Measurements from ENCODE around the gene PAQR7.

Gene PAQR7

DNA sequence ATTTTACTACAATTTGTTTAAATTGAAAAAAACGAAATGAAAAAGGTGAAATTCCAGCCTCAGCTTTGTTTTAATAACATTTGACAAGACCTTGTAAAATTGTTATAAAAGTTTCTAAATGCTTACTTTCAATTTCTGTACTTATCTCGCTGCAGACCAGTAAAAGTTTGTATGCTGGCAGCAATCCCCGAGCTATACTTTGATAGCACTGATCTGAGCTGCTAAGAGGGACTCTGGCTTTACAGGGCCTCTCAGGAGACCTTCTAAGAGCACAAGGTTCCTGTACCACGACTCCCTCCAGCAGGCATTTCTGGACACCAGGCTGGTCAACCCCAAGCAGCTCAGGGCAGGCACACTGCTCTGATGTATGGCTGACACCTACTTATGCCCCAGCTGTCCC, 17.6 kb upstream of the PAQR7 start:
- Histone ChIP-seq H2AK5ac (ENCODE audit: low read length) (no peak overlapping the region), H3K9ac (ENCODE audit: low read length) (no peak overlapping the region), H3K18ac (ENCODE audit: low read length) (peak overlapping the region; percentile 29), H3K4ac (ENCODE audit: low read depth, low read length) (peak overlapping the region; percentile 89), H3K56ac (ENCODE audit: low read length) (peak overlapping the region; percentile 30), H4K5ac (ENCODE audit: low read length) (no peak overlapping the region), H3K4me2 (ENCODE audit: low read length) (no peak overlapping the region), H3K36me3 (ENCODE audit: control insufficient read depth, insufficient read depth, low read length) (no peaks in the 10 kb centered on the region), H4K8ac (ENCODE audit: low read depth, low read length) (no peak overlapping the region), H3K79me1 (ENCODE audit: low read length) (no peaks in the 10 kb centered on the region), H3K4me3 (ENCODE audit: low read length) (no peak overlapping the region), H2BK120ac (ENCODE audit: low read depth, low read length) (no peak overlapping the region), H3K27ac (ENCODE audit: low read depth, low read length) (no peak overlapping the region), H3K4me1 (ENCODE audit: control insufficient read depth, low read depth, low read length) (peaks cover 13% of the 10 kb centered on the region), H2BK5ac (ENCODE audit: low read length) (no peak overlapping the region), H3K79me2 (ENCODE audit: control insufficient read depth, insufficient read depth, low read length) (no peaks in the 10 kb centered on the region), H2BK15ac (replicated peaks; ENCODE audit: low read depth) (no peak overlapping the region), H3K23ac (ENCODE audit: low read length) (no peak overlapping the region), H3K27me3 (ENCODE audit: insufficient read depth, low read length, poor library complexity) (no peaks in the 10 kb centered on the region)
- no CpG with 5 or more reads among the region's 4 CpGs for whole genome bisulfite sequencing (ENCODE audit: extremely low coverage, insufficient coverage, low lambda C conversion rate)
- no peak for DNase-seq

DNA sequence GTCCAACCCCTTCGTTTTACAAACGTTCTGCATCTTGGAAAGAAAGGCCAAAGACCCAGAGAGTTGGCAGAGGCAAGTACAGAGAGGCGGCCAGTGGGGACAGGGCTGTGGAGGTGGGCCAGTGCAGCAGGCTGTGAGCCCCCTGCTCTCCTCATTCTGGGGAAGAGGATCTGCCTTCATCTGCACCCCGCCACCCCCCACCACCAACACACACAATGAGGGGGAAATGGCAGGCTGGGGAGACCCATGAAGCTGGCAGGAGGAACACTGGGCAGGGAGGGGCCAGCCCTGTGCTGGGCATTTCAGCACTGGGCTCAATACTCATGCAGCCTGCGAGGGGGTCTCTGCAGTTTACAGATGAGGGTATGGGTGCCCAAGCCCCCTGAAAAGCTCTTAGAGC, 16.1 kb upstream of the PAQR7 start:
- peak overlapping the region; percentile 79 for H3K56ac ChIP-seq (ENCODE audit: low read length)
- peak overlapping the region; percentile 75 for H3K27ac ChIP-seq (ENCODE audit: low read depth, low read length)
- H3K18ac ChIP-seq (ENCODE audit: low read length), result peak overlapping the region; percentile 42
- DNase-seq, result no peak
- H3K27me3 ChIP-seq (ENCODE audit: insufficient read depth, low read length, poor library complexity), result no peaks in the 10 kb centered on the region
- H3K4me2 ChIP-seq (ENCODE audit: low read length), result no peak overlapping the region
- no peak overlapping the region for H4K5ac ChIP-seq (ENCODE audit: low read length)
- no peak overlapping the region for H2AK5ac ChIP-seq (ENCODE audit: low read length)
- H2BK15ac ChIP-seq (replicated peaks; ENCODE audit: low read depth), result peak overlapping the region; percentile 14
- no peak overlapping the region for H2BK5ac ChIP-seq (ENCODE audit: low read length)
- H3K79me1 ChIP-seq (ENCODE audit: low read length), result no peaks in the 10 kb centered on the region
- H3K79me2 ChIP-seq (ENCODE audit: control insufficient read depth, insufficient read depth, low read length), result no peaks in the 10 kb centered on the region
- H3K36me3 ChIP-seq (ENCODE audit: control insufficient read depth, insufficient read depth, low read length), result no peaks in the 10 kb centered on the region
- H3K23ac ChIP-seq (ENCODE audit: low read length), result no peak overlapping the region
- H4K8ac ChIP-seq (ENCODE audit: low read depth, low read length), result no peak overlapping the region
- H3K4me3 ChIP-seq (ENCODE audit: low read length), result no peak overlapping the region
- no peak overlapping the region for H3K9ac ChIP-seq (ENCODE audit: low read length)
- H3K4ac ChIP-seq (ENCODE audit: low read depth, low read length), result peak overlapping the region; percentile 22
- H3K4me1 ChIP-seq (ENCODE audit: control insufficient read depth, low read depth, low read length), result peaks cover 13% of the 10 kb centered on the region
- peak overlapping the region; percentile 75 for H2BK120ac ChIP-seq (ENCODE audit: low read depth, low read length)
- WGBS (ENCODE audit: extremely low coverage, insufficient coverage, low lambda C conversion rate), result no CpG with 5 or more reads among the region's 5 CpGs

DNA sequence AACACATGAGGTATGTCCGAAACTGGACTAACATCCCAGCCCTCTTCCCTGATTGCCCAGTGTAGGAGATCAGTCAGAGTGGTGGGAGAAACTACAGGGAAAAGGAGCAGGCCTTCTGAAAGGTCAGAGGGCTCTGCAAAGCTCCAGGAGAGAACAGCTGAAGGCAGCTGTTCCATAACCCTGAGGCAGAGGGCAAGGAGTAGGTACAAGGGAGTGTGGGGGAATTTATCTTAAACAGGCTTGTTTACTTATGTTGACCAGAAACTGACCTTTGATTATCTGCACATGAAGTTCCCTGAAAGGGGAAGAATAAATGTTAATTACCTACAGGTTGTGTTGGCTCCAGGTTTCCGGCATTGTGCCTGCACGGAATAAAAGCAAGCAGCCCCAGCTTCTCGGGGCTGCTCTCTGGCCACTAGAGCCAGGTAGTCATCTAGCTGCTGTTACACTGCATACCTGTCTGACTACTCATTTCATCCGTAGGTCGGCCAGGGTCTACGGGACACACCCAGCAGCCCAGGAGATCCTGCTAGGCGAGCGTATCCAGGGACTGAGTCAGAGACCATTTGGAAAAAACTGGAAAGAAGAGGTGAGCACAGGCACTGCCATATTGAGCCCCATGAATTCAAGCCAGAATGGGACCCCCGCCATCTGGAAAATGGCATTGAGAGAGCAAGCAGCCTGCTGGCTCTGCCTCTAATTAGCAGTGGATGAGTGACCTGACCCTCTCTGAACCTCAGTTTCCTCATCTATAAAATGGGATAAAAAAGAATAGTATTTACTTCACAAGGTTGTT, 14.9 kb upstream of the PAQR7 start:
- Histone ChIP-seq H3K18ac (ENCODE audit: low read length) (no peak overlapping the region), H3K56ac (ENCODE audit: low read length) (no peak overlapping the region), H2AK5ac (ENCODE audit: low read length) (no peak overlapping the region), H4K8ac (ENCODE audit: low read depth, low read length) (no peak overlapping the region), H4K5ac (ENCODE audit: low read length) (no peak overlapping the region), H3K27ac (ENCODE audit: low read depth, low read length) (no peak overlapping the region), H3K4me3 (ENCODE audit: low read length) (no peak overlapping the region), H3K9ac (ENCODE audit: low read length) (no peak overlapping the region), H3K79me1 (ENCODE audit: low read length) (no peaks in the 10 kb centered on the region), H2BK120ac (ENCODE audit: low read depth, low read length) (no peak overlapping the region), H3K4ac (ENCODE audit: low read depth, low read length) (no peak overlapping the region), H2BK5ac (ENCODE audit: low read length) (no peak overlapping the region), H3K27me3 (ENCODE audit: insufficient read depth, low read length, poor library complexity) (no peaks in the 10 kb centered on the region), H3K4me2 (ENCODE audit: low read length) (no peak overlapping the region), H2BK15ac (replicated peaks; ENCODE audit: low read depth) (no peak overlapping the region), H3K79me2 (ENCODE audit: control insufficient read depth, insufficient read depth, low read length) (no peaks in the 10 kb centered on the region), H3K23ac (ENCODE audit: low read length) (no peak overlapping the region), H3K36me3 (ENCODE audit: control insufficient read depth, insufficient read depth, low read length) (no peaks in the 10 kb centered on the region), H3K4me1 (ENCODE audit: control insufficient read depth, low read depth, low read length) (peaks cover 5% of the 10 kb centered on the region)
- peak; percentile 74 for DNase-seq
- WGBS (ENCODE audit: extremely low coverage, insufficient coverage, low lambda C conversion rate), result no CpG with 5 or more reads among the region's 10 CpGs

DNA sequence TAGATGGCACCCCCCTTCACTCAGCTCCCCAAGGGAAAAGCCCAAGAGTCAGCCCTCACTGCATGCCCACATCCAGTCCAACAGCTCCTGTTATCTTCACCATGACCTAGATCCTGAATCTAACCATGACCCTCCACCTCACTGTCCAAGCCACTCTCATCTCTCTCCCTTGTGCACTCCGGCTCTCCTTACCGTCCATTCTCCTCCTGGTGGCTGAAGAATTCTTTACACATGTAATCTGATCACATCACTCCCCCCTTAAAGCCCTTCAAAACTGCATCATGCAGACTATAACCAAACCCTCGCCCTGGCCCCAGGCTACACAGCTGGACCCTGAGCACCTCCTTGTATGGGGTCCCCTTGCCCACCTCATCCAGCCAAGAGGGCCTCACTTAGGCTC, 14.0 kb upstream of the PAQR7 start:
- no peak overlapping the region for H3K23ac ChIP-seq (ENCODE audit: low read length)
- H3K4ac ChIP-seq (ENCODE audit: low read depth, low read length), result no peak overlapping the region
- no peak overlapping the region for H4K8ac ChIP-seq (ENCODE audit: low read depth, low read length)
- no peak overlapping the region for H3K27ac ChIP-seq (ENCODE audit: low read depth, low read length)
- no peaks in the 10 kb centered on the region for H3K79me2 ChIP-seq (ENCODE audit: control insufficient read depth, insufficient read depth, low read length)
- no peaks in the 10 kb centered on the region for H3K36me3 ChIP-seq (ENCODE audit: control insufficient read depth, insufficient read depth, low read length)
- no peak overlapping the region for H3K18ac ChIP-seq (ENCODE audit: low read length)
- no peak overlapping the region for H3K9ac ChIP-seq (ENCODE audit: low read length)
- H3K4me2 ChIP-seq (ENCODE audit: low read length), result no peak overlapping the region
- WGBS (ENCODE audit: extremely low coverage, insufficient coverage, low lambda C conversion rate), result no CpG with 5 or more reads among the region's 3 CpGs
- DNase-seq, result peak; percentile 21
- peaks cover 5% of the 10 kb centered on the region for H3K4me1 ChIP-seq (ENCODE audit: control insufficient read depth, low read depth, low read length)
- H3K79me1 ChIP-seq (ENCODE audit: low read length), result no peaks in the 10 kb centered on the region
- H2BK5ac ChIP-seq (ENCODE audit: low read length), result no peak overlapping the region
- H4K5ac ChIP-seq (ENCODE audit: low read length), result no peak overlapping the region
- H2BK15ac ChIP-seq (replicated peaks; ENCODE audit: low read depth), result no peak overlapping the region
- H3K27me3 ChIP-seq (ENCODE audit: insufficient read depth, low read length, poor library complexity), result no peaks in the 10 kb centered on the region
- H2BK120ac ChIP-seq (ENCODE audit: low read depth, low read length), result no peak overlapping the region
- no peak overlapping the region for H2AK5ac ChIP-seq (ENCODE audit: low read length)
- H3K56ac ChIP-seq (ENCODE audit: low read length), result no peak overlapping the region
- H3K4me3 ChIP-seq (ENCODE audit: low read length), result no peak overlapping the region

DNA sequence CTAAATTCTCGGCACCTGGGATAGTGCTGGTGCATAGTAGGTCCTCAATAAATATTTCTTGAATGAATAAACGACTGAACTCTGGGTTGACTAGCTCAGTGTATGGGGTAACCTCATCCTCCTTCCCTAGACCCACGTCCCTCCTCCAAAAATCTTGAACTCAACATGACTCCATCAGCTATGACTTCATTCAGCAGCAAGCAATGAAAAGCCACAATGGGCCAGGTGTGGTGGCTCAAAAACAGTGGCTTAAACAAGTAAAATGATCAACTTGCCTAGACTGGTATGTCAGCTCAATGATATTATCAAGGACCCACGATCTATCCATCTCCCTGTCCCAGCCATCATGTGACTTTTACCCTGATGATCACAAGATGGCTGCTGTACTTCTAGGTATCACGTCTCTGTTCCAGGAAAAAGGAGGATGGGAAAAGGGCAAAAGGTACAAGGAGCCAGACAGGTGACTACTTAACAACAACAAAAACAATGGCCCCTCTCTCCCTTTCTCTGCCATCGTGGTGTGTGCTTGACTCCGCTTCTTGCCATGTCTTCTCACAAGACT, 13.0 kb upstream of the PAQR7 start:
- Histone ChIP-seq H2BK5ac (ENCODE audit: low read length) (no peak overlapping the region), H3K27ac (ENCODE audit: low read depth, low read length) (no peak overlapping the region), H3K18ac (ENCODE audit: low read length) (no peak overlapping the region), H3K23ac (ENCODE audit: low read length) (no peak overlapping the region), H2BK120ac (ENCODE audit: low read depth, low read length) (no peak overlapping the region), H4K8ac (ENCODE audit: low read depth, low read length) (no peak overlapping the region), H3K9ac (ENCODE audit: low read length) (no peak overlapping the region), H2BK15ac (replicated peaks; ENCODE audit: low read depth) (no peak overlapping the region), H2AK5ac (ENCODE audit: low read length) (no peak overlapping the region), H3K56ac (ENCODE audit: low read length) (no peak overlapping the region), H4K5ac (ENCODE audit: low read length) (no peak overlapping the region), H3K79me2 (ENCODE audit: control insufficient read depth, insufficient read depth, low read length) (no peaks in the 10 kb centered on the region), H3K4ac (ENCODE audit: low read depth, low read length) (no peak overlapping the region), H3K4me1 (ENCODE audit: control insufficient read depth, low read depth, low read length) (peaks cover 5% of the 10 kb centered on the region), H3K27me3 (ENCODE audit: insufficient read depth, low read length, poor library complexity) (no peaks in the 10 kb centered on the region), H3K4me2 (ENCODE audit: low read length) (no peak overlapping the region), H3K36me3 (ENCODE audit: control insufficient read depth, insufficient read depth, low read length) (no peaks in the 10 kb centered on the region), H3K79me1 (ENCODE audit: low read length) (no peaks in the 10 kb centered on the region), H3K4me3 (ENCODE audit: low read length) (no peak overlapping the region)
- no peak for DNase-seq
- WGBS (ENCODE audit: extremely low coverage, insufficient coverage, low lambda C conversion rate), result no CpG with 5 or more reads among the region's 7 CpGs

Data from mesendoderm (in vitro differentiated cells).